HG02885 (cell line): ENCODE data around the gene HS3ST3A1.

ENCODE experiments used
- ATAC-seq: cut with Tn5 transposase; IDR thresholded peaks from one replicate; pipeline ENCODE4 v1.9.1; 2021; ENCODE audit warnings: mild to moderate bottlenecking; ENCODE audit not compliant: unreplicated experiment, poor library complexity

The HS3ST3A1 gene

DNA sequence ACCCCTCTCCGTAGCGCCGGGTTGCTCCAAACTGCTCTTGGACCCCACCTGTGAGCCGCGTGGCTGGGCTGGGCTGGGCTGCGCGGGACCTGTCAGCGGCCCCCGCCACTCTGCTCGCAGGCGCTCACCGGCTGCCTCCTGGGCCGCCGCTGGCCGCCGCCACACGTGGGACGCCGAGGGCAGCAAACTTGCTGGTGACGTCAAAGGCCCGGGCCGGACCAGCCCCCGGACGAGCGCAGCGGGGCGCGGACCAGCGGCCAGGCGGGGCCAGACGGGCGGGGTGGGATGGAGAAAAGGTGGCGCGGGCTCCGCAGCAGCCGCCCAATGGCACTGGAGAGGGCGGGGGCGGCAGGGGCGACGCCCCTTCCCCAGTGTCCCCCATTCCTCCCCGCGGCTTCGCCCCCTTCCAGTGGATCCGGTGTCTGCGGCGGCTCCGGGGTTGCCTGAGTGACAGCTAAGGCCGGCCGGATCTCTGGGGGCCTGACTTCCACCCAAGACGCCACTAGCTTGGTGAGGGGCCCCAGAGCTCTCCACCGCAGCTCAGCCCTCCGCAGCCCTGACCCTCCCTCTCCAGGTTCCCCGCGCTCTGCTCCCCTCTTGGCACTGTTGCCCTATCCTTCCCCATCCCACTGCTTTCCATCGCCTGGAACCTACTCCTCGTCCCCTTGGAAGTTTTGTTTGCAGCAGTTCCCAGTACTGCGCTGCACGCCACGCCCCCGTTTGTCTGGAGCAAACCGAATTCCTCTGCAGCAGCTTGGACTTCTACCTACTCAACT lies at the start of gene HS3ST3A1:
TSS of gene HS3ST3A1 (minus strand) at position 154 of the 776 bp plus-strand sequence. CDS start 800 bp downstream, outside the sequence.
- no peak for ATAC-seq

DNA sequence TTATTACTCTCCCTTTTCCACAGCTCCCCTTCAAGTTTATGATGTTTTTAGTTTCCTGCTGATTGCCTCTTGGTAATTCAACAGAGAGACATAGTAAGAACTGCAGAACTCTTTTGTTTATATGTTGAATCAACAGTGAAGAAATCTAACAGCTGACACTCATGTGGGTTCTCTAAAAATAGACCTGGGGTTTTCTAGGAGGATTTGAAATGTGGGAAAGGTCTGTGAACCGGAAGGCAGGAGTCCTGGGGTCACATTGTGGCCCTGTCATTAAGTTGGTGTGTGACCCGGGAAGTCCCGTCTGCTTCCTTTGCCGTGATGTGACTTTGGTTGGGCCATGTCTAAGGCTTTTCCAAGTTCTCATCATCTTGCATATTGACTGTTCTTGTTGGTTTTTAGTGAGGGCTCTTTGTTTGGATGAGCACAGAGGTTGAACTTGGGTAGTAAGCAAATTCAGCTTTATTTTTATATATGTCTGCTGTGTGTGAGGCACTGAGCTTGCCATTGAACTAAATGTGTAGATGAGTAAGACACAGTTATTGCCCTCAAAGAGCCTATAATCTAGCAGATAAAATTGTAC lies 48.5 kb upstream of the HS3ST3A1 start:
- ATAC-seq: no peak

DNA sequence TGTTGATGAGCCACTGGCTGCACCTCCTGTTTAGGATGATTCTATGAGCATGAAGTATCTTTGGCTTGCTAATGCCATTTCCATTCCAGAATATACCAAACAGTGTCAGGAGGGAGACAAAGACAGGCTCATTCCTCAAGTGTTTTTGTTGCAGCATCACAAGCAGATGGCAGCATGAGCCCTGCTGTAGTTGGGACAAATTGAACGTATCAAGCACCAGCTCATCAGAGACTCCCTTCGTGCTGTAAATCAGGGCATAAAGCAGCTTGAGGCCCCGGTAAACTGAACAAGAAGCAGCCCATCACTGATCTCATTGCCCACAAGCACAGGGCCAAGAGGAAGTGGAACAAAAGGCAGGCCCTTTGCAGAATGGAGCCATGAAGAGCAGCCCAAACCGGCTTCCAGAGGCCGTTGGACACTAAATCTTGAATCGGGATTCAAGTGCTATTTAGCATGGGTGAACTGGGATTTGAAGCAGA lies 45.9 kb upstream of the HS3ST3A1 start:
- no peak for ATAC-seq

DNA sequence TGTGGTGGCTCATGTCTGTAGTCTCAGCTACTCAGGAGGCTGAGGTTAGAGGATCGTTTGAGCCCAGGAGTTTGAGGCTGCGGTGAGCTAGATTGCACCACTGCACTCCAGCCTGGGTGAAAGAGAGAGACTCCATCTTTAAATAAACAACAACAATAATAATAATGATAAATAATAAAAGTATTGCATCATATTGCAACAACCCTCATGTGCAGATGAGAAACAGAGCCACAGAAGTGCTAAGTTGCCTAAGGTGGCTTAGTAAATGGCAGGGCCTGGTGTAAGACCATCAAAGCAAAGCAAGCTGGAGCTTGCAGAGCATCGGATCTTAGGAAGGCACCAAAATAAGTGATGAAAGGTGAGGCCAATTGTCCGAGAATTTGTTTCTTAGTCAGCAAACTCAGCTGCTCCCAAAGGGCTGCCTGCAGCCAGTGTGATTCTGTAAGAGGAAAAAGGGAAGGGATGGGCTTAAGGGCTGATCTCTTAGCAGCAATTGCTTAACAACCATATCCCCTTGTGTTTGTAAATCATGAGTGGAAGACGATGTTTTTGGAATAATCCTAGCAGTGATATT lies 45.3 kb upstream of the HS3ST3A1 start:
- ATAC-seq: no peak

DNA sequence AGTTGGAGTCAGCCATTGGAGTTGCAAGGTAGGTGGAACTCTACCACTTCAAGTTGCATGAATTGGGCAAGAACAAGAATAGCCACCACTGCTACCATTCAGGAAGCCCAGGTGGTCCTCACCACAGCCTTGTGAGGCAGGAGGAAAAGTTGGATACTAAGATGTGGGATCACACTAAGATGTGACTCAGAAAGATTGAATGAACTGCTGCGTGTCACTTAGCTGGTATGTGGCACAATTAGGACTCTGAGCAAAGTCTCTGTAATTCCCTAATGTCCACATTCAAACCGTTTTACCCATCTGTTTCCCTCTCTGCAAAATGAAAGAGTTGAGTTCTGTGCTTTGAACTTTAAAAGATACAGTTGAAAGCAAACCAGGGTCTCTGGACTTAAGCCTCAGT lies 44.7 kb upstream of the HS3ST3A1 start:
- ATAC-seq: no peak

DNA sequence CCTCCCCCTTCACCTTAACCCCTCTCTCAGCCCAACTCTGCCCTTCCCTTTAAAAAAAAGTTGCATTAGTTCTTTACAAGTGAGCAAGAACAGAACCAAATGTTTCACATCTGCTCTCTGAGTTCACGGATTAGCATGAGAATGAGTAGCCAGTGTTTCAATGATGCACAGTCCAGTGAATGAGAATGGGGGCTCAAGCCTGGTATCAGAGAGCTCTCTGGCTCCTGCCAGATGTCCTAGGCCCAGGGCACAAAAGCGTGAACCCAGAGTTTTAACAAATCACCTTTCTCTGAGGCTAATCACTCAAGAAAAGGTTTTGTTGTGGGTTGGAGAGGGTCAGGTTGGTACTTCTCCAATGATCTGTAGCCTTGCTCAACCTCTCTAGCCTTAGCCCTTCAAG lies 41.5 kb upstream of the HS3ST3A1 start:
- ATAC-seq: no peak

DNA sequence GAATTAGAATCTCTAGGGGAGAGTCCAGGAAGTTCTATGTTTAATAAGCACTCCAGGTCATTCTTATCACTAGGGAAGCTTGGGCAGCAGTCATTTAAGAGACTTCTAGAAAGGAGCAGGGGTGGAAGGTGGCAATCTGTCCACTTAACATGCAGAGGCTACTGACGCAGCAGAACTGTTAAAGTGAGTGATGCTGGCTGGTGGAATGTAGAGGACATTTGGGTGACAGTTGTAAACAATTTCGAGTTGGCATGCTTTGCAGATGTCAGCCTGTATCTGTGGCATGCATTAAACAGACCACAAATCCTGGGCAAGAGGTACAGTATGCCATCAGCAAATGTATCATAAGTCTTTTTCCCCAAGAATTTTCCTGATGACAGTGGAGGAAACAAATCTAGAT lies 40.5 kb upstream of the HS3ST3A1 start:
- no peak for ATAC-seq

DNA sequence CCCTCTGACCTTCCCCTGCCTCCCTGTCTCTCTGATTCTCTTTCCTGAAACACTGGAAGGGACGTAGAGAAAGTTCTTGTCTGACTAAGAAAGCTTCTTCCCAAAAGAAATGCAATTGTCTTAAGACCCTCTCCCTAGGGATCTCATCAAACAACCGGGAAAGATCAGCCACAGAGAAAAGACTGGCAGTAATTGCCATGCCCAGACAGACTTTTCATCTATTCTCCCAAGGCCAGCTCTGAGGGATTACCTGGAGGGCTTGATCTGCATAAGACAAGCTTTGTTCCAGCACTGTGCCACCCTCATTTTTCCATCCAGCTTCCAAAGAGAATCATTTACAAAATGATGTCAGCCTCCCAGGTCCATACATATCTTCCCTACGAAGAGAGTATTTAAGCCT lies 38.8 kb upstream of the HS3ST3A1 start:
- ATAC-seq: no peak

DNA sequence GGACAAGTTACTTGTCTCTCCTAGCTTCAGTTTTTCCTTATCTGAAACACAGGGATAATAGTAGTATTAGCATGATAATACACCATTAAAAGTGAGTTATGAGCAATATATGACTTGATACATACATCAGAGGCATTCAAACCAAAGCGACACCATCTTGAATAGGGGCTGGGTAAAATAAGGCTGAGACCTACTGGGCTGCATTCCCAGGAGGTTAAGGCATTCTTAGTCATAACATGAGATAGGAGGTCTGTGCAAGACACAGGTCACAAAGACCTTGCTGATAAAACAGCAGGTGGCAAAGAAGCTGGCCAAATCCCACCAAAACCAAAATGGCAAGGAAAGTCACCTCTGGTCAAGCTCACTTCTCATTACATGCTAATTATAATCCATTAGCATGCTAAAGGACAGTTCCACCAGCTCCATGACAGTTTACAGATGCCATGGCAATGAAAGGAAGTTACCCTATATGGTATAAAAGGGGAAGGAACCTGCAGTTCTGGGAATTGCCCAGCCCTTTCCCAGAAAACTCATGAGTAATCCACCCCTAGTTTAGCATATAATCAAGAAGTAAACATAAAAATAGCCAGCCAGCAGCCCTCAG lies 37.2 kb upstream of the HS3ST3A1 start:
- ATAC-seq: no peak

DNA sequence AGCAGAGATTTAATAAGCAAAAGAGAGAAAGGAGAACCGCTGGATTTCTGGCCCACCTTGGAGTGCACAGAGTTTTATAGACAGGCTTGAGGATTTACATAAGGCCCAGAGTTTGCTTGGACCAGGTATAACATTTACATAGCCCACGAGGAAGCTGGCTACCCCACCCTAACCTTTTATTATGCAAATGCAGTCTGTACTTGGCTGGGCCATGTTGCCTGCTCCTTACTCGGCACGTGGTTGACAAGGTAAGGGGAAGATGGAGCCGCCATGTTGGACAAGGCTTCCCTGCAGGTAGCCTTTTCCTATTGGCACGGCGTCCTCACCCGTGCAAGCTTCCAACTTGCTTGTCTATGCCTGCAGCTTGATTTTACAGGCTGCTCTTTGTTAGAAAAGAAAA lies 35.2 kb upstream of the HS3ST3A1 start:
- no peak for ATAC-seq

DNA sequence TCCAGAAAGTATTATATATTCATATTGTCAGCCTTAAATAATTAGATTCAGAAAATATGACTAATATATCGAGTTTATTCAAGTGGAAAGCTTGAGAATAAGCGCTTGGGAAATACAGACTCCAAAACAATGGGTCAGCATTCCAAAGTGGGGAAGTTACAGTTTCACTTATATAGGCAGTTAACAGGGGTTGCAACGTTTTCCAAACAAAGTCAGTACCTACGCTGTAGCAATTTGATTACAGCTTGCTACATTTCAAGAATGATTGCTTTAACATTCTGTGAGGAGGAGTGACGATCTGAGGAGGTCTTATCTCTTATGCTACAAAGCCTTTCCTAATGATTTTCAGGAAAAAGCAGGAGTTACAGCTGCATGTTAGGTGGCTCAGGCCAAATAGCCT lies 34.2 kb upstream of the HS3ST3A1 start:
- ATAC-seq: no peak

DNA sequence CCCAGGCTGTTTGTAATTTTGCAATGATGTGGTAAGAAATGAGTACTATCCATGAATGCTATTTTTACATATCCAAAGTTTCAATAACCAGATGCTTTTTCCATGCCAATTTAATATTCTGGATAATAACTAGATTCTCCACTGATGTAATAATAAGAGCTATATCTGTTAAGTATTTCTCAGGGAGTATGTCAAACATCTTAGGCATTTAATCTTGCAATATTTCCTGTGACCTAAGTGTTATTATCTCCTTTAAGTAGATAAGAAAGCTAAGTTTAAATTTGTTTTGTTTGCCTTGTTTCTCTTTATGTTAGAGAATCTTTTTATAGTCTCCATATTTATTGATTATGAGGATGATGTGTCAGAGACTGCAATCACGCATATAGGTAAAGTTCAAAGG lies 32.3 kb upstream of the HS3ST3A1 start:
- no peak for ATAC-seq

DNA sequence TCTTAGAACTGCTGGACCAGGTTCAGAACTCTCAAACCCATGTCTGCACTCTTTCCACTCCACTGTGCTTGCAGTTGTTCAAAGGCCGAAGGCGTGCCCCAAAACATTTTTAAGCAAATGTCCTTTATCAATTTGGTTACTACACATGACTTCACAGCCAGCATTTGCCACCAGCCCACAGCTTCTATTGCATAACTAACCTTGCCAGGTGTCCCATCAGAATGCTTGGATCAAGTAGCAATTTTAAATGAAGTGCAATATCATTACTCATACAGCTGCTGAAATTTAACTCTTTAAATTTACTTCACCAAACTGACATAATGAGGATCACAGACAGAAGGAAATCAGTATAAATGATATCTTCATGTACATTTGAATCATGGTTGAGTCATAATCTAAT lies 29.8 kb upstream of the HS3ST3A1 start:
- no peak for ATAC-seq

DNA sequence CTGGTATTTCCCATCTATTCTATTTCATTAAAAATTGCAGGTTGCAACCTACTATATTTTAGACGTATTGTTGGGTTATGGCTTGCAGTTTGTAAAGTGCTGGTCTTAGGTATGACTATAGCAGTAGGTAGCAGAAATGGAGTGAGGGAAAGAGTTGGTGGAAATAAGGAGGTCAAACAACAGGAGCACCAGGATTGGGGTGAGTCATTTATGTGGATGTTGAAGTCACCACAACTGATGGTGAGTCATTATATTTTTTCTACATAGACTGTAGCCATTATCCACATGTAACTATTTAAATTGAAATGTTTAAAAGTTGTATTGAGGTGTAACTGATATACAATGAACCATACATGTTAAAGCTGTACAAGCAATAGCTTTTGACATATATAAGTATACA lies 25.0 kb upstream of the HS3ST3A1 start:
- no peak for ATAC-seq

DNA sequence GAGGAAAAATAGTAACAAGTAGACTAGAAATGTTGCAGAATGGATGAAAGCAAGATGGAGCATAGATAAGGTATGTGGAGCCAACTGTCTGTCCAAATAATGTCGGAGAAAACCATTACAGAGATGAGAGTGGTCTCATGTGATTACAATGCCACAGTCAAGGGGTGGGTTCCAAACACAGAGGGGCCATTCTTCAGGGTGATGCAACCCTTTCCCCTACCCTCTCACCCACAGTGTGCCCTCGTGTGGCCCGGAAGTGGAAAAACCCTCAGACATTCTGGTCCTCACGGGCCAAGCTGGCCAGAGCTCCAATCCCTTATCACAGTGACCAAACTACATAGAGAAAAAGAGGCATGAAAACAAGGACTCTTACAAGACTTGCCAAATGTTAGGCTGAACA lies 17.7 kb upstream of the HS3ST3A1 start:
- ATAC-seq: no peak

DNA sequence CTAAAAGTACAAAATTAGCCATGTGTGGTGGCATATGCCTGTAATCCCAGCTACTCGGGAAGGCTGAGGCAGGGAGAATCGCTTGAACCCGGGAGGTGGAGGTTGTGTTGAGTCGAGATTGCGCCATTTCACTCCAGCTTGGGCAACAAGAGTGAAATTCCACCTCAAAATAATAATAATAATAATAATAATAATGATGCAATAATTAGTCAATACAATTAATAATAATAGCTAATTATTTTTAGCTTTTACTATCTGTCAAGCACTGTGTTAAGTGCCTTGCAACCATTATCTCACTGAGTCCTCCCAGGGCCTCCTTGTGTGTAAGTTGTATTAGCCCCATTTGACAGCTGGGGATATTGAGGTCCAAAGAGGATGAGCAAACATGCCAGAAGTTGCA lies 14.3 kb upstream of the HS3ST3A1 start:
- ATAC-seq: no peak

DNA sequence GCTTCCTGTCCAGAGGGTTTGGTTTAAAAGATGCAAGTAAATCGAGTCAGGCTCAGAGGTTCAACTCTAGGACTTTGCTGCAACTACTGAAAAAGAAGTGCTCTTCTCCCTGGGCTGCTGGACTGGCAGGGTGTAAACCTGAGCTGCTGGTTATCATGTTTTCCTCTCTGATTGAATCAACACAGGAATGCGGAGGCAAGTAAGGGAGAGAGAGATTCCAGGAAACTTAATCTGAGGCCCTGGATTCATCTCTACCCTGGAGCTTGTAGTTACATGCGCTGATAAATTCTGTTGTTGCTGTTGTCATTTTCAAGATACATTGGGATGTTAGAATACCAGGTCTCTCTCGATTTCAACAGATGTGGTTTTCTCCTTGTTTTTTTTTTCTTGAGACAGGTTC lies 8.2 kb upstream of the HS3ST3A1 start:
- no peak for ATAC-seq

DNA sequence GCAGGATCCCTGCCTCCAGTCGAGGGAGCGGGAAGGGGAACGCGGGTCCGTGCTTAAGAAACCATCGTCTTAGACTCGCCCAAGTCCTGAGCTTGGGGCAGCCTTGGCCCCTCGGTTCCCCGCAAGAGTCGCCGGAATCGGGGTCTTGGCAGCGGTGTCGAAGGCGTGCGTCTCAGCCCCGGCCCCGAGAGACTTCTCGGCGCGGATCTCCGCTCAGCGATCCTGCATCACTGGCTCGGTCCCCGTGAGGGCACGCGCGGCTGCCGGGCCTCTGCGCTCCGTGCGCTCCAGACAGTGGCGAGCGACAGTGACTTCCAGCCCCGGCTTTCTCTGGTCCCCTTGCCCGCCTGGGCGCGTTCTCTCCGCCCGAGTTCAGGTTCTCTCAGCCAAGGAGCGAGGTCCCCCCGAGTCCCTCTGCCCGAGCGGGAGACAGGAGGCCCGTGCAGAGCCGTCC lies 380 bp downstream of the HS3ST3A1 start:
- no peak for ATAC-seq

DNA sequence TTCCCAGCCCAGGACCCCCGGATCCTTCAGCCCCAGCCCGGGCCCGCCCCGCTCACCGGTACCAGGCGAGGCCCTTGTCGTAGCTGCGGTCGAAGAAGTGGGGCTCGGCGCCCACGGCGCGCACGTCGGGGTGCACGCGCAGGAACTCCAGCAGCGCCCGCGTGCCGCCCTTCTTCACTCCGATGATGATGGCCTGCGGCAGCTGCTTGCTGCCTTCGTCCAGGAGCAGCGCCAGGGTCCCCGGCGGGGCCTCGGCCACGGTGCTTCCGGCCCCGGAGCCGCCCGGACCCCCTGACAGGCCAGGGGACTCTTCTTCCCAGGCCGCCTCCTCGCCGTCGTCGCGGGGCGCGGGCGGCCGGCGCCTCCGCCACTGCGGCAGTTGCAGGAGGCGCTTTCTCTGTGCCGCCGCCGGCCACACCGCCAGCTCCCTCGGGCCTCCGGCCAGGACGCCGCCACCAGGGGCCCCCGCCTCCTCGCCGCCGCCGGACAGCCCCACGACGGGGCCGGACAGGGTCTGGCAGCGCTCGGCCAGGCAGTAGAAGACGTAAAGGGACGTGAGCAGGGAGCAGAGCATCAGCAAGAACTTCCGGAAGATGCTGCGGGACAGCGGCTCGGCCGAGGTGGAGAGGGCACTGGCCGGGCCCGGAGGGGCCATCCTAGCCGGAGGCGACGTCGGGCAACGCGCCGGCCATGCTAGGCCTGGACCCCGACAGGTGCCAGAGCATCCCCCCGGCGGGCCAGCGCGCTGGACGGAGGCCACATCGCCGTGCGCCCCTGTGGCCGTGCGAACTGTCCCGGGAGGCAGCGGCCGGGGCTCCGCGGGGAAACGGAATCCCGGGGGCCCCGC lies 1.0 kb downstream of the HS3ST3A1 start:
- ATAC-seq: no peak

DNA sequence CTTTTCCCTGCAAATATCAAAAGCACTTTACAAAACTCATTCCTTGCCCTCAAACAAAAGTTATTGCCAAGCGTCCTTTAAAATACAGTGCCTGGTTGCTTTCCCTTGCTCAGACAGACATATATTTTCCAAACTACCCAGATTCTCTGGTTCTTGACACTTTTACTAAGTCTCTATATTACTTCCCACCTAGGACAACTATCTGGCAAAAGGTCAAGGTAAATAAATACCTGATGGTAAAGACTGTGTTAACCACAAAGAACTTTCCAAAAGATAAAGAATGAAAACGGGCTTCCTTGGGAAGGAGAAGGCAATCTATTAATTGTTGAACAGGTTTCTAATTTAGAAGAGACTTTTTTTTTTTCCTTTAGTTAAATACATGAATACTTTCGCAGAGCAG lies 1.9 kb downstream of the HS3ST3A1 start:
- no peak for ATAC-seq
